ENCODE measurements around the gene SGMS1.

GRCh38 chr10:50566150-50566549, 57.6 kb downstream of the SGMS1 start:
- TF ChIP-seq CTCF (IDR thresholded peaks at IDR 0.05) = no peak
- no peak for TF ChIP-seq POLR2A (IDR thresholded peaks at IDR 0.05)
- no peak for TF ChIP-seq POLR2AphosphoS5 (IDR thresholded peaks at IDR 0.05)

Measured in breast epithelium (tissue), 3 donors.